K562 (cell line): Measurements from ENCODE around the gene ARHGAP24. TPM values are rescaled to one million over a fixed set of nuclear protein-coding genes. Genes with fewer than 3 reads are reported as not detected.

Experiments used
- ATAC-seq: fragments of 200-7000 bp; cut with Tn5 transposase; 3 replicates; pipeline ENCODE4 v1.9.1; 2020; ENCODE audit warnings: moderate library complexity
- BruUV-seq: library from RNA; stranded (reverse); fragments of 400-500 nt; replicated peaks from 2 replicates; lab custom pipeline; 2021; lab: Mats Ljungman, UMichigan
- CTCF ChIA-PET: fragments of 300-600 bp; formaldehyde crosslinking; extraction: SDS; loops from one replicate; lab custom pipeline; 2021; ENCODE audit warnings: low intra/inter-chr PET ratio; lab: Yijun Ruan, JAX
- POLR2A ChIA-PET: fragments of 300-600, 350-650 bp; sonication (Branson Sonifier 250); formaldehyde crosslinking; extraction: SDS; loops from one replicate; lab custom pipeline; 2021; ENCODE audit warnings: antibody characterized with exemption, inconsistent platforms; lab: Yijun Ruan, JAX
- DNase-seq, 4 experiments: peaks; one replicate each; pipeline versions ENCODE4 v3.0.0 to v3.0.0-alpha.2; 2011 to 2018; ENCODE audit warnings: low spot score in 3 of 4, mixed read lengths in 3 of 4; ENCODE audit errors: extremely low read depth in 1 of 4
- FAIRE-seq: peaks from 2 replicates; lab custom pipeline; 2011; peaks lifted over from hg19 to GRCh38; lab: Jason Lieb, UNC
- H2AFZ ChIP-seq: 2 replicates; pipeline ENCODE4 v1.6.0; 2011; ENCODE audit warnings: low read depth, low read length, control low read depth, inconsistent platforms
- H3K27ac ChIP-seq: fragments of 200-600 bp; 3 replicates; pipeline ENCODE4 v1.8.0; 2011; ENCODE audit warnings: low read depth, mild to moderate bottlenecking, control low read depth, inconsistent platforms, low read length, moderate library complexity, mixed read lengths; ENCODE audit errors: extremely low read depth
- H3K27me3 ChIP-seq, 2 experiments: fragments of 300-600 bp in 1 of 2; 2 replicates in 1 of 2; 3 replicates in 1 of 2; pipeline versions ENCODE4 v1.6.0 to v1.8.0; 2011; ENCODE audit warnings: inconsistent platforms in 2 of 2, low read length in 2 of 2, mild to moderate bottlenecking in 1 of 2, mixed read lengths in 1 of 2, moderate library complexity in 1 of 2; ENCODE audit not compliant: control insufficient read depth in 2 of 2, insufficient read depth in 2 of 2
- H3K36me3 ChIP-seq: fragments of 300-600 bp; 3 replicates; pipeline ENCODE4 v1.8.0; 2011; ENCODE audit warnings: mild to moderate bottlenecking, low read length, inconsistent platforms; ENCODE audit not compliant: control insufficient read depth, insufficient read depth
- H3K4me1 ChIP-seq, 2 experiments: fragments of 200-600 bp in 1 of 2; replicated peaks in 1 of 2; 2 replicates in 1 of 2; 3 replicates in 1 of 2; pipeline versions ENCODE4 v1.5.1 to v1.8.0; 2011; ENCODE audit warnings: inconsistent platforms in 2 of 2, low read length in 2 of 2, mild to moderate bottlenecking in 1 of 2, mixed read lengths in 1 of 2, moderate library complexity in 1 of 2; ENCODE audit not compliant: control insufficient read depth in 2 of 2, insufficient read depth in 2 of 2
- H3K4me2 ChIP-seq: 2 replicates; pipeline ENCODE4 v1.6.1; 2011; ENCODE audit warnings: low read length, control low read depth, inconsistent platforms, mixed read lengths; ENCODE audit not compliant: insufficient read depth
- H3K4me3 ChIP-seq: fragments of 200-600 bp; sonication (generic), shearing (Covaris generic); 2 replicates; pipeline ENCODE4 v1.5.1; 2016; ENCODE audit warnings: control low read depth, inconsistent platforms
- H3K79me2 ChIP-seq: fragments of 200-600 bp; 3 replicates; pipeline ENCODE4 v1.8.0; 2011; ENCODE audit warnings: low read length, inconsistent platforms; ENCODE audit not compliant: control insufficient read depth, insufficient read depth
- H3K9ac ChIP-seq, 2 experiments: 2 replicates each; pipeline versions ENCODE4 v1.6.0 to v1.6.1; 2011; ENCODE audit warnings: low read depth in 2 of 2, low read length in 2 of 2, control low read depth in 1 of 2, inconsistent platforms in 1 of 2, mild to moderate bottlenecking in 1 of 2, mixed read lengths in 1 of 2; ENCODE audit not compliant: insufficient read depth in 1 of 2
- H3K9me1 ChIP-seq: one replicate; pipeline ENCODE4 v1.6.0; 2011; ENCODE audit warnings: inconsistent platforms, mild to moderate bottlenecking, low read length, moderate library complexity; ENCODE audit not compliant: control insufficient read depth, insufficient read depth
- H3K9me3 ChIP-seq: replicated peaks from 2 replicates; pipeline ENCODE4 v1.5.1; 2011; ENCODE audit warnings: low read depth, low read length, inconsistent platforms; ENCODE audit not compliant: control insufficient read depth, insufficient read depth
- H4K20me1 ChIP-seq: replicated peaks from 2 replicates; pipeline ENCODE4 v1.6.1; 2011; ENCODE audit warnings: low read length, inconsistent platforms, mixed read lengths; ENCODE audit not compliant: control insufficient read depth, insufficient read depth
- MYNN ChIP-seq, 2 experiments: sonication (generic); formaldehyde crosslinking in 1 of 2; IDR thresholded peaks; 2 replicates each; pipeline versions ENCODE4 v1.5.0 to v1.6.1; 2016 to 2020; ENCODE audit warnings: antibody characterized with exemption in 1 of 2, missing genetic modification reagents in 1 of 2
- PTTG1 ChIP-seq: fragments of 450-650 bp; IDR thresholded peaks from 2 replicates; pipeline ENCODE4 v1.6.1; 2016; ENCODE audit warnings: low read depth, mild to moderate bottlenecking, missing genetic modification characterization, missing compliant biosample characterization
- ZNF699 ChIP-seq: fragments of 250-450 bp; sonication (Bioruptor Pico); IDR thresholded peaks from 2 replicates; pipeline ENCODE4 v1.8.0; 2021; ENCODE audit warnings: mild to moderate bottlenecking, moderate library complexity; ENCODE audit not compliant: insufficient replicate concordance
- WGBS: fragments of 100-300 bp; shearing (Covaris generic); methylation state at CpG from one replicate; pipeline ENCODE4 v1.1.6; 2016; ENCODE audit warnings: low coverage, mixed read lengths; ENCODE audit not compliant: insufficient coverage; ENCODE audit errors: missing lambda C conversion rate; 5-methylcytosine and 5-hydroxymethylcytosine counted together
- in situ Hi-C: fragments of 300-500 bp; cut with MboI; formaldehyde crosslinking; loops from 4 replicates; pipeline ENCODE4 v1.15.0; 2018; ENCODE audit warnings: inconsistent platforms, mixed read lengths
- intact Hi-C: fragments of 100-400 bp; cut with micrococcal nuclease; formaldehyde crosslinking; loops from 2 replicates; pipeline ENCODE4 v1.14.2; 2022
- polyA plus RNA-seq, 8 experiments: library from polyadenylated mRNA; depleted of rRNA in 4 of 8; stranded (reverse) in 5 of 8; unstranded in 3 of 8; fragments of >200 nt; fragmentation: Nextera tagmentation in 2 of 8; fragmentation: Illumina TruSeq in 1 of 8; extraction: Ambion mirVana in 2 of 8; extraction: Trizol in 1 of 8; gene quantifications; 2 replicates each; pipeline versions ENCODE4 v1.2.1 to v1.2.3, GENCODE V29; 2011 to 2014; ENCODE audit warnings: inconsistent platforms in 1 of 8, missing spikeins in 1 of 8
- total RNA-seq, 7 experiments: library from RNA; depleted of rRNA in 6 of 7; stranded (reverse); fragments of >200 nt in 6 of 7; fragmentation: Illumina TruSeq in 2 of 7; extraction: Trizol in 2 of 7; gene quantifications; 2 replicates each; pipeline versions ENCODE4 v1.2.1 to v1.2.3, GENCODE V29; 2011 to 2021; ENCODE audit warnings: low replicate concordance in 1 of 7
- TF ChIP-seq, protein P1 (sequence below): sonication (generic); formaldehyde crosslinking; IDR thresholded peaks from 2 replicates; pipeline ENCODE4 v1.8.0; 2023; ENCODE audit warnings: mild to moderate bottlenecking, missing genetic modification reagents

The ARHGAP24 gene
- total and polyA plus RNA-seq, 9 of the 15 experiments (the other 6 are each of a cell fraction or from before 2014, with no cell fraction given) = 8.0 to 22.6 (median 14.0) TPM

DNA sequence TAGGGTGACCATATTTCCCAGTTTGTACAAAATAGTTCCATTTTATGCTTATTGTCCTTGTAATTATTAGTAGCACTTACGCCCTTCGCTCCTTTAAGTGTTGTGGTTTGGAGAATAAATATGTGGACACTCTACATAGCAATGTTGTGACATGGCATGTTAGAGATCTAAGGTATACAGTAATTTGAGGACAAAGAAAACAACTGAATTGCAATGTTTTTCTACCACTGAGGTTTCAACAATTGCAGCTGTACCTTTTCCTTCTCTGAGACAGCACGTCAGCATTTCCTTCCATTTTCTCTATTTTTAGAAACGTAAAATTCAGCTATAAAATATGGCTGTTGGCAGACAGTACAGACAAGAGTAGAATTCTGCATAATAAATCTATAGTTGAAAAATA, 561.8 kb downstream of the ARHGAP24 start:
- ATAC-seq = no peak
- in situ Hi-C loops = loop anchor here (25.0 kb wide), 1 partner anchor 899 kb away; no protein-coding TSS in a partner anchor
- intact Hi-C loops = no loop called here
- TF ChIP-seq PTTG1 (tag) (no peak), ZNF699 (CRISPR knock-in tag) (no peak), MYNN (IDR thresholded peaks at IDR 0.05) (no peak), MYNN (CRISPR knock-in tag; IDR thresholded peaks at IDR 0.05) (no peak)
- TF ChIP-seq, protein P1, sequence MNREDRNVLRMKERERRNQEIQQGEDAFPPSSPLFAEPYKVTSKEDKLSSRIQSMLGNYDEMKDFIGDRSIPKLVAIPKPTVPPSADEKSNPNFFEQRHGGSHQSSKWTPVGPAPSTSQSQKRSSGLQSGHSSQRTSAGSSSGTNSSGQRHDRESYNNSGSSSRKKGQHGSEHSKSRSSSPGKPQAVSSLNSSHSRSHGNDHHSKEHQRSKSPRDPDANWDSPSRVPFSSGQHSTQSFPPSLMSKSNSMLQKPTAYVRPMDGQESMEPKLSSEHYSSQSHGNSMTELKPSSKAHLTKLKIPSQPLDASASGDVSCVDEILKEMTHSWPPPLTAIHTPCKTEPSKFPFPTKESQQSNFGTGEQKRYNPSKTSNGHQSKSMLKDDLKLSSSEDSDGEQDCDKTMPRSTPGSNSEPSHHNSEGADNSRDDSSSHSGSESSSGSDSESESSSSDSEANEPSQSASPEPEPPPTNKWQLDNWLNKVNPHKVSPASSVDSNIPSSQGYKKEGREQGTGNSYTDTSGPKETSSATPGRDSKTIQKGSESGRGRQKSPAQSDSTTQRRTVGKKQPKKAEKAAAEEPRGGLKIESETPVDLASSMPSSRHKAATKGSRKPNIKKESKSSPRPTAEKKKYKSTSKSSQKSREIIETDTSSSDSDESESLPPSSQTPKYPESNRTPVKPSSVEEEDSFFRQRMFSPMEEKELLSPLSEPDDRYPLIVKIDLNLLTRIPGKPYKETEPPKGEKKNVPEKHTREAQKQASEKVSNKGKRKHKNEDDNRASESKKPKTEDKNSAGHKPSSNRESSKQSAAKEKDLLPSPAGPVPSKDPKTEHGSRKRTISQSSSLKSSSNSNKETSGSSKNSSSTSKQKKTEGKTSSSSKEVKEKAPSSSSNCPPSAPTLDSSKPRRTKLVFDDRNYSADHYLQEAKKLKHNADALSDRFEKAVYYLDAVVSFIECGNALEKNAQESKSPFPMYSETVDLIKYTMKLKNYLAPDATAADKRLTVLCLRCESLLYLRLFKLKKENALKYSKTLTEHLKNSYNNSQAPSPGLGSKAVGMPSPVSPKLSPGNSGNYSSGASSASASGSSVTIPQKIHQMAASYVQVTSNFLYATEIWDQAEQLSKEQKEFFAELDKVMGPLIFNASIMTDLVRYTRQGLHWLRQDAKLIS (CRISPR knock-in tag) = no peak
- ChIA-PET POLR2A (no interaction called here), CTCF (no interaction called here)
- H3K9me3 ChIP-seq = no peaks in the 10 kb centered on the region
- FAIRE-seq = no peak
- H3K9me1 ChIP-seq = peaks cover 3% of the 10 kb centered on the region
- BruUV-seq = no TSS peak
- H4K20me1 ChIP-seq = no peaks in the 10 kb centered on the region
- no peak overlapping the region for H3K4me2 ChIP-seq
- no peaks in the 10 kb centered on the region for H3K36me3 ChIP-seq
- H3K4me1 ChIP-seq = no peaks in the 10 kb centered on the region
- no peak overlapping the region for H2AFZ ChIP-seq
- no peak overlapping the region for H3K9ac ChIP-seq
- no peak for DNase-seq
- H3K27ac ChIP-seq = no peak overlapping the region
- no peaks in the 10 kb centered on the region for H3K79me2 ChIP-seq
- H3K4me3 ChIP-seq = no peak overlapping the region
- whole genome bisulfite sequencing = 11% methylated on average over 4 of the region's 4 CpGs
- H3K27me3 ChIP-seq = peaks cover 0 to 11% of the 10 kb centered on the region in 2 experiments; a peak in 2 of 5 replicates
